WTC11 (cell line): ENCODE data around the gene MUC21. TPM values are rescaled to one million over a fixed set of nuclear protein-coding genes. Genes with fewer than 3 reads are reported as not detected.

Experiments used
- ATAC-seq: fragments of 200-7000 bp; cut with Tn5 transposase; 2 replicates; pipeline ENCODE4 v1.10.0; 2021; ENCODE audit warnings: mild to moderate bottlenecking, moderate library complexity
- CTCF ChIA-PET: fragments of 300-600 bp; sonication (Branson Sonifier 250); formaldehyde crosslinking; loops from one replicate; lab custom pipeline; 2021; ENCODE audit warnings: antibody characterized with exemption; lab: Charles Lee
- POLR2A ChIA-PET: fragments of 350-600 bp; sonication (Branson Sonifier 250); formaldehyde crosslinking; loops from one replicate; lab custom pipeline; 2021; ENCODE audit warnings: antibody characterized with exemption; lab: Charles Lee
- DNase-seq: peaks from one replicate; pipeline ENCODE4 v3.0.0; 2021; ENCODE audit warnings: low spot score
- H3K27ac Mint-ChIP-seq: 2 replicates; pipeline ENCODE4 v1.8.0; 2021; ENCODE audit warnings: mixed read lengths
- H3K27me3 Mint-ChIP-seq: 2 replicates; pipeline ENCODE4 v1.8.0; 2021; ENCODE audit warnings: low read depth, mild to moderate bottlenecking, moderate library complexity, mixed read lengths
- H3K36me3 Mint-ChIP-seq: 2 replicates; pipeline ENCODE4 v1.8.0; 2021; ENCODE audit warnings: mixed read lengths
- H3K4me1 Mint-ChIP-seq: 2 replicates; pipeline ENCODE4 v1.8.0; 2022; ENCODE audit warnings: mixed read lengths
- H3K4me3 Mint-ChIP-seq: 2 replicates; pipeline ENCODE4 v1.8.0; 2021; ENCODE audit warnings: mild to moderate bottlenecking, moderate library complexity, mixed read lengths
- H3K9me3 Mint-ChIP-seq: 2 replicates; pipeline ENCODE4 v1.8.0; 2021; ENCODE audit warnings: mixed read lengths
- E2F1 ChIP-seq: sonication (generic); formaldehyde crosslinking; IDR thresholded peaks from 2 replicates; pipeline ENCODE4 v1.8.0; 2022; ENCODE audit warnings: mild to moderate bottlenecking, missing genetic modification reagents
- E2F4 ChIP-seq: sonication (generic); formaldehyde crosslinking; IDR thresholded peaks from 2 replicates; pipeline ENCODE4 v1.8.1; 2022; ENCODE audit warnings: low read depth, mild to moderate bottlenecking, moderate library complexity, missing genetic modification reagents, borderline replicate concordance
- ELF4 ChIP-seq: sonication (generic); formaldehyde crosslinking; IDR thresholded peaks from 2 replicates; pipeline ENCODE4 v1.8.1; 2022; ENCODE audit warnings: low read depth, mild to moderate bottlenecking, moderate library complexity, missing genetic modification reagents
- ESRRA ChIP-seq: sonication (generic); formaldehyde crosslinking; IDR thresholded peaks from 2 replicates; pipeline ENCODE4 v1.8.1; 2022; ENCODE audit warnings: mild to moderate bottlenecking, missing genetic modification reagents, borderline replicate concordance
- HMGA2 ChIP-seq: fragments of 250-450 bp; sonication (Bioruptor Pico); IDR thresholded peaks from 2 replicates; pipeline ENCODE4 v1.4.0; 2021; ENCODE audit warnings: mild to moderate bottlenecking, moderate library complexity
- JUN ChIP-seq: sonication (generic); formaldehyde crosslinking; IDR thresholded peaks from 2 replicates; pipeline ENCODE4 v1.8.0; 2023; ENCODE audit warnings: mild to moderate bottlenecking, missing genetic modification reagents
- MAX ChIP-seq: sonication (generic); formaldehyde crosslinking; IDR thresholded peaks from 2 replicates; pipeline ENCODE4 v1.8.0; 2022; ENCODE audit warnings: mild to moderate bottlenecking, missing genetic modification reagents
- NR1H2 ChIP-seq: sonication (generic); formaldehyde crosslinking; IDR thresholded peaks from 2 replicates; pipeline ENCODE4 v1.9.0; 2021; ENCODE audit warnings: mild to moderate bottlenecking, moderate library complexity, missing genetic modification reagents
- NR3C1 ChIP-seq: sonication (generic); formaldehyde crosslinking; conservative IDR thresholded peaks from 2 replicates; pipeline ENCODE4 v1.8.1; 2023; ENCODE audit warnings: low read depth, mild to moderate bottlenecking, missing genetic modification reagents
- TP53 ChIP-seq: sonication (generic); formaldehyde crosslinking; IDR thresholded peaks from 2 replicates; pipeline ENCODE4 v1.8.1; 2023; ENCODE audit warnings: mild to moderate bottlenecking, missing genetic modification reagents
- ZNF138 ChIP-seq: sonication (generic); formaldehyde crosslinking; conservative IDR thresholded peaks from 2 replicates; pipeline ENCODE4 v1.8.1; 2022; ENCODE audit warnings: mild to moderate bottlenecking, moderate library complexity, missing genetic modification reagents
- ZNF232 ChIP-seq: sonication (generic); formaldehyde crosslinking; IDR thresholded peaks from 2 replicates; pipeline ENCODE4 v1.8.0; 2022; ENCODE audit warnings: mild to moderate bottlenecking, missing genetic modification reagents
- ZSCAN18 ChIP-seq: fragments of 250-450 bp; sonication (Bioruptor Pico); IDR thresholded peaks from 2 replicates; pipeline ENCODE4 v2.1.2; 2022; ENCODE audit warnings: mild to moderate bottlenecking, moderate library complexity
- total RNA-seq: library from RNA; stranded (reverse); gene quantifications from 3 replicates; pipeline ENCODE4 v1.2.3, GENCODE V29; 2021
- TF ChIP-seq, protein P1 (sequence below): sonication (generic); formaldehyde crosslinking; IDR thresholded peaks from 2 replicates; pipeline ENCODE4 v1.8.1; 2023; ENCODE audit warnings: mild to moderate bottlenecking, missing genetic modification reagents
- TF ChIP-seq, protein P2 (sequence below): sonication (generic); formaldehyde crosslinking; IDR thresholded peaks from 2 replicates; pipeline ENCODE4 v1.8.1; 2022; ENCODE audit warnings: low read depth, missing genetic modification reagents, borderline replicate concordance
- TF ChIP-seq, protein P3 (sequence below): sonication (generic); formaldehyde crosslinking; IDR thresholded peaks from 2 replicates; pipeline ENCODE4 v1.8.0; 2022; ENCODE audit warnings: missing genetic modification reagents

MUC21 gene
- total RNA-seq, 1 experiment from 2014 or later: not detected

- TF ChIP-seq, protein P1, sequence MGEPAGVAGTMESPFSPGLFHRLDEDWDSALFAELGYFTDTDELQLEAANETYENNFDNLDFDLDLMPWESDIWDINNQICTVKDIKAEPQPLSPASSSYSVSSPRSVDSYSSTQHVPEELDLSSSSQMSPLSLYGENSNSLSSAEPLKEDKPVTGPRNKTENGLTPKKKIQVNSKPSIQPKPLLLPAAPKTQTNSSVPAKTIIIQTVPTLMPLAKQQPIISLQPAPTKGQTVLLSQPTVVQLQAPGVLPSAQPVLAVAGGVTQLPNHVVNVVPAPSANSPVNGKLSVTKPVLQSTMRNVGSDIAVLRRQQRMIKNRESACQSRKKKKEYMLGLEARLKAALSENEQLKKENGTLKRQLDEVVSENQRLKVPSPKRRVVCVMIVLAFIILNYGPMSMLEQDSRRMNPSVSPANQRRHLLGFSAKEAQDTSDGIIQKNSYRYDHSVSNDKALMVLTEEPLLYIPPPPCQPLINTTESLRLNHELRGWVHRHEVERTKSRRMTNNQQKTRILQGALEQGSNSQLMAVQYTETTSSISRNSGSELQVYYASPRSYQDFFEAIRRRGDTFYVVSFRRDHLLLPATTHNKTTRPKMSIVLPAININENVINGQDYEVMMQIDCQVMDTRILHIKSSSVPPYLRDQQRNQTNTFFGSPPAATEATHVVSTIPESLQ: no peak
- TF ChIP-seq ELF4 (CRISPR knock-in tag) (no peak), ESRRA (CRISPR knock-in tag) (no peak)
Observed at GRCh38 chr6:31037169-31037568, 53.7 kb downstream of the MUC21 start (continued).

GRCh38 chr6:31037682-31038081, 54.2 kb downstream of the MUC21 start:
- H3K9me3 Mint-ChIP-seq: peaks cover 4% of the 10 kb centered on the region; the same call in 1 of the 2 replicates
- CTCF ChIA-PET: interaction anchor here (1.8 kb wide), 1 partner anchor 95 kb away, joined by 5 read pairs; no protein-coding TSS in a partner anchor
- ATAC-seq: no peak
- no peak overlapping the region for H3K4me3 Mint-ChIP-seq
- no peak for DNase-seq
- H3K4me1 Mint-ChIP-seq: no peaks in the 10 kb centered on the region
- TF ChIP-seq TP53 (CRISPR knock-in tag) (no peak), MAX (CRISPR knock-in tag) (no peak), ZSCAN18 (no peak), ZNF232 (CRISPR knock-in tag) (no peak), E2F1 (CRISPR knock-in tag) (no peak), ZNF138 (CRISPR knock-in tag) (no peak), NR1H2 (no peak), HMGA2 (no peak), NR3C1 (CRISPR knock-in tag) (no peak), E2F4 (CRISPR knock-in tag) (no peak), JUN (no peak)
- TF ChIP-seq, protein P2, sequence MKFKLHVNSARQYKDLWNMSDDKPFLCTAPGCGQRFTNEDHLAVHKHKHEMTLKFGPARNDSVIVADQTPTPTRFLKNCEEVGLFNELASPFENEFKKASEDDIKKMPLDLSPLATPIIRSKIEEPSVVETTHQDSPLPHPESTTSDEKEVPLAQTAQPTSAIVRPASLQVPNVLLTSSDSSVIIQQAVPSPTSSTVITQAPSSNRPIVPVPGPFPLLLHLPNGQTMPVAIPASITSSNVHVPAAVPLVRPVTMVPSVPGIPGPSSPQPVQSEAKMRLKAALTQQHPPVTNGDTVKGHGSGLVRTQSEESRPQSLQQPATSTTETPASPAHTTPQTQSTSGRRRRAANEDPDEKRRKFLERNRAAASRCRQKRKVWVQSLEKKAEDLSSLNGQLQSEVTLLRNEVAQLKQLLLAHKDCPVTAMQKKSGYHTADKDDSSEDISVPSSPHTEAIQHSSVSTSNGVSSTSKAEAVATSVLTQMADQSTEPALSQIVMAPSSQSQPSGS: no peak
- TF ChIP-seq, protein P3, sequence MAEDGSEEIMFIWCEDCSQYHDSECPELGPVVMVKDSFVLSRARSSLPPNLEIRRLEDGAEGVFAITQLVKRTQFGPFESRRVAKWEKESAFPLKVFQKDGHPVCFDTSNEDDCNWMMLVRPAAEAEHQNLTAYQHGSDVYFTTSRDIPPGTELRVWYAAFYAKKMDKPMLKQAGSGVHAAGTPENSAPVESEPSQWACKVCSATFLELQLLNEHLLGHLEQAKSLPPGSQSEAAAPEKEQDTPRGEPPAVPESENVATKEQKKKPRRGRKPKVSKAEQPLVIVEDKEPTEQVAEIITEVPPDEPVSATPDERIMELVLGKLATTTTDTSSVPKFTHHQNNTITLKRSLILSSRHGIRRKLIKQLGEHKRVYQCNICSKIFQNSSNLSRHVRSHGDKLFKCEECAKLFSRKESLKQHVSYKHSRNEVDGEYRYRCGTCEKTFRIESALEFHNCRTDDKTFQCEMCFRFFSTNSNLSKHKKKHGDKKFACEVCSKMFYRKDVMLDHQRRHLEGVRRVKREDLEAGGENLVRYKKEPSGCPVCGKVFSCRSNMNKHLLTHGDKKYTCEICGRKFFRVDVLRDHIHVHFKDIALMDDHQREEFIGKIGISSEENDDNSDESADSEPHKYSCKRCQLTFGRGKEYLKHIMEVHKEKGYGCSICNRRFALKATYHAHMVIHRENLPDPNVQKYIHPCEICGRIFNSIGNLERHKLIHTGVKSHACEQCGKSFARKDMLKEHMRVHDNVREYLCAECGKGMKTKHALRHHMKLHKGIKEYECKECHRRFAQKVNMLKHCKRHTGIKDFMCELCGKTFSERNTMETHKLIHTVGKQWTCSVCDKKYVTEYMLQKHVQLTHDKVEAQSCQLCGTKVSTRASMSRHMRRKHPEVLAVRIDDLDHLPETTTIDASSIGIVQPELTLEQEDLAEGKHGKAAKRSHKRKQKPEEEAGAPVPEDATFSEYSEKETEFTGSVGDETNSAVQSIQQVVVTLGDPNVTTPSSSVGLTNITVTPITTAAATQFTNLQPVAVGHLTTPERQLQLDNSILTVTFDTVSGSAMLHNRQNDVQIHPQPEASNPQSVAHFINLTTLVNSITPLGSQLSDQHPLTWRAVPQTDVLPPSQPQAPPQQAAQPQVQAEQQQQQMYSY (CRISPR knock-in tag): no peak
- no peaks in the 10 kb centered on the region; the same call in 1 of the 2 replicates for H3K27me3 Mint-ChIP-seq
- POLR2A ChIA-PET: no interaction called here
- H3K36me3 Mint-ChIP-seq: no peaks in the 10 kb centered on the region
- no peak overlapping the region for H3K27ac Mint-ChIP-seq
